HG02852 (cell line): ENCODE results near the gene ZNF444.
"Not testable (repeated sequence)": the region's sequence is repeated elsewhere in the genome, so short reads cannot be mapped to it uniquely, and the experiment has no call there.

Experiments used
- ATAC-seq: cut with Tn5 transposase; IDR thresholded peaks from one replicate; pipeline ENCODE4 v1.9.1; 2021; ENCODE audit warnings: mild to moderate bottlenecking, moderate library complexity; ENCODE audit not compliant: unreplicated experiment

Gene ZNF444

GRCh38 chr19:56144831-56145230, 3.7 kb downstream of the ZNF444 start:
- no peak for ATAC-seq

DNA sequence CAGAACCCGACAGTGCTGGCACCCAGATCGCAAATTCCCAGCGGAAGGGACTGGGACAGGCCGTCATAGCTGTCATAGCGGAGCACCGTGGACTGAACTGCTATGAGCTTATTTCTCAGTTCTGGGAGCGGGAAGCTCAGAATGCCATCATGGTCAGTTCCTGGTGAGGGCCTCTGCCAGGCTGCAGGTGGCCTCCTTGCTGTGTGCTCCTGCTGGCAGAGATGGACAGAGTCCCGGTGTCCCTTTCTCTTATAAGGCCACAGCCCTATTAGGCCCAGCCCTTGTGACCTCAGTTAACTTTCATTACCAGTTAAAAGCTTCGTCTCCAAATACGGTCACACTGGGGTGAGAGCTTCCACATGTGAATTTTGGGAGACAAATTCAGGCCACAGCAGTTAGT, 4.6 kb downstream of the ZNF444 start:
- no peak for ATAC-seq

- ATAC-seq, result no peak
Observed at GRCh38 chr19:56146904-56147303, 5.8 kb downstream of the ZNF444 start.

- ATAC-seq, result no peak
Observed at GRCh38 chr19:56147307-56147706, 6.2 kb downstream of the ZNF444 start.

DNA sequence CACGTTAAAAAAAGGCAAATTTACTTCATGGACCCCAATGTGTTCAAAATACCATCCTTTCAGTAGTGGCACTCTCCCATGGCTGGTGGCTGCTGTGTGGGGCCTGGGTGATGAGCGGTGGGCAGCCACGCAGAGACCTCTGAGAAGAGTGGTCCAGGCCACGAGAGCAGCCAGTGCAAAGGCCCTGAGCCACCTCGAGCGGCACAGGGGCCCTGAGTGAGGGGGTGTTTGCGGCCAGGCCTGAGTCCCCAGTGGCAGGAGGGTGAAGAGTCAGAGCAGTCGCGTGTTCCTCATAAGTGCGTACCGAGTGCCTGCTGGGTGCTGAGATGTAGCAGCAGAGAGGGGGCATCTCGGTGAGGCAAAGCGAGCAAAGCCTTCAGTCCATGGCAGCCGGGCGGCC, 7.0 kb downstream of the ZNF444 start:
- no peak for ATAC-seq

DNA sequence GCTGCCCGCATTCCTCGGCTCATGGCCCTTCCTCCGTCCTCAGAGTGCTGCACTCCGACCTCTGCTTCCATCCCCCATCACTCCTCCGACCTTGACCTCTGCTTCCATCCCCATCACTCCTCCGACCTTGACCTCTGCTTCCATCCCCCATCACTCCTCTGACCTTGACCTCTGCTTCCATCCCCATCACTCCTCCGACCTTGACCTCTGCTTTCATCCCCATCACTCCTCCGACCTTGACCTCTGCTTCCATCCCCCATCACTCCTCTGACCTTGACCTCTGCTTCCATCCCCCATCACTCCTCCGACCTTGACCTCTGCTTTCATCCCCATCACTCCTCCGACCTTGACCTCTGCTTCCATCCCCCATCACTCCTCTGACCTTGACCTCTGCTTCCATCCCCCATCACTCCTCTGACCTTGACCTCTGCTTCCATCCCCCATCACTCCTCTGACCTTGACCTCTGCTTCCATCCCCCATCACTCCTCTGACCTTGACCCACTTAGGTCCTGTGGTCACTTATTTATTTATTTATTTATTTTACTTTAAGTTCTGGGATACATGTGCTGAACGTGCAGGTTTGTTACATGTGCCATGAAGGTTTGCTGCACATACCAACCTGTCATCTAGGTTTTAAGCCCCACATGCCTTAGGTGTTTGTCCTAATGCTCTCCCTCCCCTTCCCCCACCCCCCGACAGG, 8.0 kb downstream of the ZNF444 start:
- ATAC-seq, result not testable (repeated sequence)

- ATAC-seq, result no peak
Observed at GRCh38 chr19:56149656-56150038, 8.6 kb downstream of the ZNF444 start.

- ATAC-seq, result no peak
Observed at GRCh38 chr19:56150358-56150757, 9.3 kb downstream of the ZNF444 start.

DNA sequence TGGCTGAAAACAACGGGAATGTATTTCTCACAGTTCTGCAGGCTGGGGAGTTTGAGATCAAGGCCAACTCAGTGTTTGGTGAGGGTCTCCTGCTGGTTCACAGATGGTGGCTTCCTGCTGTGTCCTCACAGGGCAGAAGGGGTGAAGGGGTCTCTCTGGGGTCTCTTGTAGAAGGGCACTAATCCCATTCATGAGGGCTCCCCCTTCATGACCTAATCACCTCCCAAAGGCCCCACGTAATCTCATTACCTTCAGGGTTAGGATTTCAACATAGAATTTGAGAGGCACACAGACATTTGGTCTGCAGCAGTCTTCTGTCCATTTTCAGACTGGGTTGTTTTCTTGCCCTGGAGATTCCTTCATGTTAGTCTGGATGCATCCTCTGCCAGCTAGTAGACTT, 11.6 kb downstream of the ZNF444 start:
- ATAC-seq, result no peak

DNA sequence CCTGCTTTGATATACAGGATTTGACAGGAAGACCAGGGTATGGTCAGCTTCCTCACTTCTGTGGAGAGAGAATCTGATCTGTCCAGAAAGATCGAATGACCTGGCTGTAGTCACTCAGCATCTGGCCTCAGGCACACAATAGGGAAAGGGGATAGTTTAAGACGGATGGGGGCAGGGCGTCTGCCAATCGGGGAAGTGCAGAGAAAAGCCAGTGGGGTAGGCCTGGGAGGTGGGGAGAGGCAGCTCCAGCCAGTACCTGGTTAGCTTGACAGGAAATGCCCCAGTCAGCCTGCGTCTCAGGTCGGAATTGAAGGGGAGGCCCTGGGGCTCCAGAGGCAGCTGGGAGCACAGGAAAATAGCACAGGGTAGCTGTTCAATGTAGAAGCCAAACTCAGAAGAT, 12.4 kb downstream of the ZNF444 start:
- no peak for ATAC-seq

DNA sequence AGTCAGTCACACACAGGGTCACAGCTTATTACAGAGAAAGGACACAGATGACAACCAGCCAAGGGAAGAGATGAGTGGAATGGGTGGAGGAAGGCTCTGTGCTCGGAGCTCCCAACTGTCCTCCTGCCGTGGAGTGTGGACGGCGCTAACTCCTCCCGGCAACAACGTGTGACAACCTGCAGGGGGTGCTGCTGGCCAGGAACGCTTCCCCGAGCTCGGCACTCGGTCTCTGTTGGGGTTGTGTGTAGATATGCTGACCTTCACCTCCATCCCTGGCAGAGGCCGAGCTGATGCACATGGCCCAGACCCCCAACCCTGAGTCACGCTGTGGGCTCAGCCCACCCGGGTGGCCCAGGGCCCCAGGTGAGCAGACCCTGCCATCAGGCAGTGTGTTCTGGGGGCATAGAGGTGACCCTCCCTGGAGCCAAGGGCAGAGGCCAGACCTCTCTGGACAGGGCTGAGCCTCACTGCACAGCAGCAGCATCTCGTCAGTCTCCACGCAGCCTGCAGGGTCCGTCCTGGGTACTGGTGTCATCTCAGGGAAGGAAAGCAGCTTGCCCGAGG, 14.1 kb downstream of the ZNF444 start:
- ATAC-seq, result no peak

DNA sequence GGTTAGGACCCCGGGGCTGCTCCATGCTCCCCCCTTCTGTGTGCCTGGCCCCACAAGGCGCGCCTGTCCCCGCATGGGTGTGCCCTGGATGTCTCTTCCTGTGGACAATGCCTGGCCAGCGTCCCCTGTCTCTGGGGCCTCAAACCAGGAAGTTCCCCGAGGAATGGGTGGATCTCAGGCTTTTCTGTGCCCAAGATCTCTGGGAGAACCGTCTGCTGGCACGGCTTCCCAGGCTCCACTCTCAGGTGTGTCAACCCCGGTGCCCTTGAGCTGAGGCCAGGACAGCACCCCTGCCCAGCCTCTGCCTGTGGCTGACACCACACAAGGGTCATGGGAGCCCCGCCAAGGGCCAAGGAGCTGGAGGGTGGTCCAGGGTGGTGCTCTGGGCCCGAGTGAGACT, 15.7 kb downstream of the ZNF444 start:
- no peak for ATAC-seq

- no peak for ATAC-seq
Observed at GRCh38 chr19:56158170-56158757, 17.2 kb downstream of the ZNF444 start.

DNA sequence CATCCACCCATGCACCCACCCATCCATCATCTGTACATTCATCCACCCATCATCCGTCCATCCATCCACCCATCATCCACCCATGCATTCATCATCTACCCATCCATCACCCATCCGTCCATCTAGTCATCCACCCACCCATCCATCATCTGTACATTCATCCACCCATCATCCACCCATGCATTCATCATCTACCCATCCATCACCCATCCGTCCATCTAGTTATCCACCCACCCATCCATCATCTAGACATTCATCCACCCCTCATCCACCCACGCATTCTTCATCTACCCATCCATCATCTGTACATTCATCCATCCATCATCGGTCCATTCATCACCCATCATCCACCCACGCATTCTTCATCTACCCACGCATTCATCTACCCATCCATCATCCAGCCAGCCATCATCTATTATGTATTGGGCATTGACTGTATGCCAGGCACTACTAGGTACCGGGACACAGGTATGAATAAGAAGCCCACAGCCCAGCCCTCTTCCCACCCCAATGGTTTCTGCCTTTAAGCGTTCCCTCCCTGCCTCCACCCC, 18.0 kb downstream of the ZNF444 start:
- ATAC-seq, result no peak

GRCh38 chr19:56159622-56160271, 18.7 kb downstream of the ZNF444 start:
- no peak for ATAC-seq

DNA sequence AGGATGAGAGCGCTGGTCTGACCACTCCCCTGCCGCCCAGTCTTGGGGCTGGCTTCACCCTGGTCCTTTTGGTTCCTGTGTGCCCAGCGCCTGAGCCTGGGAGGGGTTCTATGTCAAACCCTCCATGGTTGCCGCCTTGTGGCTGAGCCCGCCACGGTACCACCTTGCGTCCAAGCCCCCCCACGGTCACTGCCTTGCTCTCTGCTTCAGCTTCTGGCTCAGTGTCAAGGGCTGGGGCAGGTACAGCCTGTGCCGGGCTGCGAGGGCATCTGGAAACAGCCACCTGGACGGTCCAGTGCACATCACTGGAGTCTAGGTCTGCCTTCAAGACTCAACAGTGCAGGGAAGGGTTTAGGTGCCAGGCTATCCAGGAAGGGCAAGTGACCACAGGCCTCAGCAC, 20.4 kb downstream of the ZNF444 start:
- ATAC-seq, result no peak

DNA sequence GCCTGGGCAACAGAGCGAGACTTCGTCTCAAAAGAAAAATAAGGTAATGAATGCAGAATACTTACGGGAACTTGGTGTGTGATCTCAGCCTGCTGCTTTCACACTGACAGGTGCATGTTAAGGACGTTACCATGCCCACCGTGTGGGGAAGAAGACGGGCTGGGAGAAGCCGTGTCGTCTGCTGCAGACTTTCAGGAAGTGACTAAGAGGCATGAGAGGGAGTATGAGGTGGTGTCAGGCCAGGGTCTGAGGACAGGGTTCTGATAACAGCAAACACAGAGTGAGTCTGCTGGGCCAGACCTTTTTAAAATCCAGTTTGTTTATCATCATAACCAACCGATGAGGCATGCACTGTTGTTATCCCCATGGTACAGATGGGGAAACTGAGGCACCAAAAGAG, 21.2 kb downstream of the ZNF444 start:
- ATAC-seq, result no peak

DNA sequence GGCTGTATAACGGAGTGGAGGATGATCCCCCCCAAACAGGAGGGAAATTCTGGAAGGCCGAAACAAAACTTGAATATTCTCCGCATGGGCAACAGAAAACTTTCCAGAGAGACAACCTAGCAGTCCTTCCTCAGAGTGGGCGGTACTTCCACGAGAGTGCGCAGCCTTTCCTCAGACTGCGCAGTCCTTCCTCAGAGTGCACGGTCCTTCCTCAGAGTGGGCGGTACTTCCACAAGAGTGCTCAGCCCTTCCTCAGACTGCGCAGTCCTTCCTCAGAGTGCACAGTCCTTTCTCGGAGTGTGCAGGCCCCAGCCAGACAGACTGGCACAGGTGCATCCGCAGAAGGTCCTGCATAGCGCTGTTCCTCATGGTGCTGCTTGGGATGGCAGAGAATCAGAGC, 22.0 kb downstream of the ZNF444 start:
- no peak for ATAC-seq

DNA sequence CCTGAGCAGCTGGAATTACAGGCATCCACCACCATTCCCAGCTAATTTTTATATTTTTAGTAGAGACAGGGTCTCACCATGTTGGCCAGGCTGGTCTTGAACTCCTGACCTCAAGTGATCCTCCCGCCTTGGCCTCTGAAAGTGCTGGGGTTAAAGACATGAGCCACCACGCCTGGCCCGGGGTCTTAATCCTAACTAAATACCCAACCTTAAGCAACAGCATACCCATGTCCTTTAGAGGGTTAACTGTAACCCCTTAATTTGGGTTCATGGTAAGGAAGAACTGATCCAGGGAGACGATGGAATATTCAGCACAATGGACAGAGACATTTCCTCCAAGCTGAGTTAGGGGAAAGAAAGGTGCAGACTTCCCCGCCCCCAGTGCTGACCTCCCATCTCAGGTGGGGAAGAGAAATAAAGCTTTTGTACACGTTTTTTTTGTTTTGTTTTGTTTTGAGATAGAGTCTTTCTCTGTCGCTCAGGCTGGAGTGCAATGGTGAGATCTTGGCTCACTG, 26.0 kb downstream of the ZNF444 start:
- ATAC-seq, result no peak

GRCh38 chr19:56170261-56170660, 29.2 kb downstream of the ZNF444 start:
- ATAC-seq, result no peak

DNA sequence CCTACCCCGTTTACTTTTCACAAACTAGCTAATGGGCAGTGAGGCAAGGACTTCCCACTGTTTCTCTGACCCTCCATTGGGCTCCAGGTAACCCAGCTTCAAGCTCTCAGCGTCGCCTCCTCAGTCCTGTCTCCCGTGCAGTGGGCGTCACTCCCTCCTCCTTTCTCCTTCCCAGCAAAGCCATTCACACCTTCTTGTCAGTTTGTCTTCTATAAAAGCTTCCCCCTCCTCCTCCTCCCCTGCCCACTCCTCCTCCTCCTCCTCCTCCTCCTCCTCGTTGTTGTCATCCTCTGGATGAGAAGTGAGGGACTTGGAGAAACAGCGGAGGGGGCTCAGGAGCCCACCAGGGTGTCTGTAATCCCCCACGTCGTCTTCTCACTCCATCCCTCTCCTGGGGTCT, 33.0 kb downstream of the ZNF444 start:
- ATAC-seq, result no peak

DNA sequence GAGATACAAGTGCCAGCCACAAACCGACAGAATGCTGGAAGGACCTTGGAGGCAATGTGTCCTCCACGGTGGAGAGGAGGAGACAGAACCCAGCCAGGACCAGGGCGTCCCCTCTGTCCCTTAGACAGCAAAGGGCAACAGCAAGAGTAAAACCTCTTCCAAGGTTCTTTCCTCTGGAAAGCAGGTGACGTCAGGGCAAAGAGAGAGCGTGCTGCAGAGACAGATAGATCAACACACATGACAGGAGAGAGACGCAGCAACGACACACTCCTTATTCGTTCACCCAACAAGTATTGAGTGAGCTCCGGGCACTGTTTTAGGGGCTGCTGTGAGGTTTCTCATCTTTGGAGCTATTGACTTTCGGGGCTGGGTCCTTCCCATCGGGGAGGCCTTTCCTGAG, 33.5 kb downstream of the ZNF444 start:
- ATAC-seq, result no peak
